H9 (cell line): ENCODE measurements around the gene SLC25A34. TPM values are rescaled to one million over a fixed set of nuclear protein-coding genes. Genes with fewer than 3 reads are reported as not detected.

Experiments
- DNase-seq: peaks from one replicate; pipeline ENCODE4 v3.0.0-alpha.2; 2017
- H2AFZ ChIP-seq: one replicate; pipeline ENCODE4 v1.6.1; 2013; ENCODE audit warnings: mild to moderate bottlenecking, low read length, control low read depth, moderate library complexity
- H2AK5ac ChIP-seq: 2 replicates; pipeline ENCODE4 v1.6.1; 2013; ENCODE audit warnings: low read length, control low read depth, mixed read lengths; ENCODE audit not compliant: insufficient read length
- H2BK120ac ChIP-seq: one replicate; pipeline ENCODE4 v1.6.1; 2013; ENCODE audit warnings: low read depth, mild to moderate bottlenecking, low read length, control low read depth, inconsistent platforms; ENCODE audit not compliant: poor library complexity, severe bottlenecking
- H2BK12ac ChIP-seq: 2 replicates; pipeline ENCODE4 v1.6.1; 2013; ENCODE audit warnings: low read length, control low read depth, mixed read lengths, low read depth; ENCODE audit not compliant: insufficient read length
- H2BK15ac ChIP-seq: 2 replicates; pipeline ENCODE4 v1.6.1; 2013; ENCODE audit warnings: low read depth, low read length, control low read depth
- H2BK20ac ChIP-seq: one replicate; pipeline ENCODE4 v1.6.1; 2013; ENCODE audit warnings: low read depth, mild to moderate bottlenecking, low read length, control low read depth, inconsistent platforms; ENCODE audit not compliant: poor library complexity, severe bottlenecking
- H2BK5ac ChIP-seq: 2 replicates; pipeline ENCODE4 v1.6.1; 2013; ENCODE audit warnings: low read length, control low read depth, mixed read lengths; ENCODE audit not compliant: insufficient read length
- H3K14ac ChIP-seq: 2 replicates; pipeline ENCODE4 v1.6.1; 2013; ENCODE audit warnings: low read length, control low read depth; ENCODE audit not compliant: insufficient read depth
- H3K18ac ChIP-seq: 2 replicates; pipeline ENCODE4 v1.6.1; 2013; ENCODE audit warnings: low read depth, mild to moderate bottlenecking, mixed read lengths, low read length, control low read depth; ENCODE audit not compliant: insufficient read length
- H3K23ac ChIP-seq: 2 replicates; pipeline ENCODE4 v1.6.1; 2013; ENCODE audit warnings: low read length, control low read depth, mixed read lengths, low read depth; ENCODE audit not compliant: insufficient read length
- H3K23me2 ChIP-seq: 2 replicates; pipeline ENCODE4 v1.6.1; 2013; ENCODE audit warnings: low read depth, mild to moderate bottlenecking, mixed read lengths, low read length, control low read depth; ENCODE audit not compliant: insufficient read length, poor library complexity, severe bottlenecking
- H3K27ac ChIP-seq: 2 replicates; pipeline ENCODE4 v1.5.1; 2013; ENCODE audit warnings: low read length, control low read depth, mixed read lengths, low read depth; ENCODE audit not compliant: insufficient read length
- H3K27me3 ChIP-seq: 2 replicates; pipeline ENCODE4 v1.6.1; 2013; ENCODE audit warnings: low read length, control low read depth, inconsistent platforms; ENCODE audit not compliant: insufficient read depth
- H3K4ac ChIP-seq: 2 replicates; pipeline ENCODE4 v1.6.1; 2013; ENCODE audit warnings: low read depth, mild to moderate bottlenecking, control low read depth, inconsistent platforms, low read length, moderate library complexity
- H3K4me1 ChIP-seq: 2 replicates; pipeline ENCODE4 v1.6.1; 2013; ENCODE audit warnings: low read length, control low read depth, inconsistent platforms; ENCODE audit not compliant: insufficient read depth
- H3K4me2 ChIP-seq: 2 replicates; pipeline ENCODE4 v1.6.1; 2013; ENCODE audit warnings: low read length, control low read depth, mixed read lengths; ENCODE audit not compliant: insufficient read length, insufficient read depth
- H3K56ac ChIP-seq: 2 replicates; pipeline ENCODE4 v1.6.1; 2013; ENCODE audit warnings: low read depth, mild to moderate bottlenecking, mixed read lengths, low read length, control low read depth; ENCODE audit not compliant: insufficient read length
- H3K79me1 ChIP-seq: 2 replicates; pipeline ENCODE4 v1.6.1; 2013; ENCODE audit warnings: low read depth, mild to moderate bottlenecking, moderate library complexity, low read length, control low read depth, inconsistent platforms; ENCODE audit not compliant: insufficient read depth, poor library complexity, severe bottlenecking
- H3K79me2 ChIP-seq: 2 replicates; pipeline ENCODE4 v1.6.1; 2013; ENCODE audit warnings: low read length, control low read depth, inconsistent platforms; ENCODE audit not compliant: insufficient read depth
- H3K9ac ChIP-seq: 2 replicates; pipeline ENCODE4 v1.6.1; 2013; ENCODE audit warnings: low read length, control low read depth, mixed read lengths; ENCODE audit not compliant: insufficient read length; ENCODE audit errors: extremely low read depth
- H3K9me3 ChIP-seq: one replicate; pipeline ENCODE4 v1.6.1; 2013; ENCODE audit warnings: low read depth, low read length, inconsistent platforms; ENCODE audit not compliant: control insufficient read depth
- H3T11ph ChIP-seq: one replicate; pipeline ENCODE4 v1.6.1; 2013; ENCODE audit warnings: mild to moderate bottlenecking, low read length, control low read depth, inconsistent platforms
- H4K20me1 ChIP-seq: one replicate; pipeline ENCODE4 v1.6.1; 2013; ENCODE audit not compliant: control insufficient read depth, insufficient read length, insufficient read depth
- H4K5ac ChIP-seq: 2 replicates; pipeline ENCODE4 v1.6.1; 2013; ENCODE audit warnings: low read depth, mild to moderate bottlenecking, mixed read lengths, low read length, control low read depth; ENCODE audit not compliant: insufficient read length
- H4K8ac ChIP-seq: replicated peaks from 2 replicates; pipeline ENCODE4 v1.6.1; 2013; ENCODE audit warnings: low read length, control low read depth, mixed read lengths, low read depth; ENCODE audit not compliant: insufficient read length
- H4K91ac ChIP-seq: 2 replicates; pipeline ENCODE4 v1.6.1; 2013; ENCODE audit warnings: low read depth, mild to moderate bottlenecking, moderate library complexity, mixed read lengths, low read length, control low read depth; ENCODE audit not compliant: insufficient read length
- H3K27ac Mint-ChIP-seq, 3 experiments: 2 replicates in 2 of 3; 3 replicates in 1 of 3; pipeline ENCODE4 v1.8.0; 2020 to 2021; ENCODE audit warnings: mixed read lengths in 3 of 3, mild to moderate bottlenecking in 1 of 3, moderate library complexity in 1 of 3
- H3K27me3 Mint-ChIP-seq: 2 replicates; pipeline ENCODE4 v1.8.0; 2021; ENCODE audit warnings: low read depth, mild to moderate bottlenecking, moderate library complexity, mixed read lengths
- H3K36me3 Mint-ChIP-seq, 3 experiments: 2 replicates in 2 of 3; 3 replicates in 1 of 3; pipeline ENCODE4 v1.8.0; 2020 to 2021; ENCODE audit warnings: low read depth in 3 of 3, mixed read lengths in 3 of 3; ENCODE audit not compliant: insufficient read depth in 1 of 3
- H3K4me1 Mint-ChIP-seq, 2 experiments: 2 replicates each; pipeline ENCODE4 v1.8.0; 2020; ENCODE audit warnings: mixed read lengths in 2 of 2
- H3K4me3 Mint-ChIP-seq, 2 experiments: 2 replicates in 1 of 2; 3 replicates in 1 of 2; pipeline ENCODE4 v1.8.0; 2020 to 2021; ENCODE audit warnings: mild to moderate bottlenecking in 2 of 2, mixed read lengths in 2 of 2, moderate library complexity in 1 of 2
- H3K9me3 Mint-ChIP-seq, 2 experiments: 2 replicates in 1 of 2; 3 replicates in 1 of 2; pipeline ENCODE4 v1.8.0; 2020; ENCODE audit warnings: mild to moderate bottlenecking in 2 of 2, mixed read lengths in 2 of 2, moderate library complexity in 1 of 2
- CTCF ChIP-seq: fragments of 200-600 bp; sonication (generic); conservative IDR thresholded peaks from 3 replicates; pipeline ENCODE4 v1.8.0; 2021; ENCODE audit warnings: antibody characterized with exemption, mild to moderate bottlenecking
- whole genome bisulfite sequencing: extraction: QIAGEN DNeasy Blood & Tissue Kit; methylation state at CpG from one replicate; pipeline ENCODE4 v1.1.7; 2013; ENCODE audit warnings: missing lambda C conversion rate, low lambda C conversion rate, mixed read lengths; ENCODE audit not compliant: insufficient read length; ENCODE audit errors: extremely low coverage; 5-methylcytosine and 5-hydroxymethylcytosine counted together
- total RNA-seq: library from RNA; stranded (reverse); gene quantifications from 2 replicates; pipeline ENCODE4 v1.2.1, GENCODE V29; 2021

The SLC25A34 gene
- total RNA-seq, 1 experiment from 2014 or later, result 1.5 TPM

GRCh38 chr1:15734901-15735300, 1.2 kb upstream of the SLC25A34 start:
- Histone ChIP-seq H3K4me1 (no peaks in the 10 kb centered on the region), H3K9ac (no peak overlapping the region)
- H3K27ac Mint-ChIP-seq, result 0 out of 7 replicates have a peak overlapping the region, but pooled peaks of 1 of the 3 experiments have one; percentile 66

More at GRCh38 chr1:15734901-15735300, 1.2 kb upstream of the SLC25A34 start:
- Histone ChIP-seq H3K79me2 (no peaks in the 10 kb centered on the region), H2AK5ac (no peak overlapping the region), H2BK20ac (no peak overlapping the region), H3K18ac (no peak overlapping the region), H3K4ac (no peak overlapping the region), H4K5ac (no peak overlapping the region), H2BK15ac (no peak overlapping the region), H2BK12ac (no peak overlapping the region), H3K14ac (no peak overlapping the region), H4K91ac (no peak overlapping the region), H3K56ac (no peak overlapping the region), H3K23ac (no peak overlapping the region), H2BK5ac (no peak overlapping the region), H3K27me3 (no peaks in the 10 kb centered on the region), H3K9me3 (no peaks in the 10 kb centered on the region), H2BK120ac (no peak overlapping the region), H4K20me1 (no peaks in the 10 kb centered on the region), H3T11ph (no peak overlapping the region), H2AFZ (no peak overlapping the region), H3K79me1 (no peaks in the 10 kb centered on the region), H3K23me2 (no peaks in the 10 kb centered on the region), H3K27ac (no peak overlapping the region), H3K4me2 (no peak overlapping the region), H4K8ac (no peak overlapping the region)
- peaks cover 6 to 21% (median 20%) of the 10 kb centered on the region in 3 experiments; a peak in 5 of 7 replicates for H3K36me3 Mint-ChIP-seq
- H3K4me3 Mint-ChIP-seq, result no peak overlapping the region
- no peaks in the 10 kb centered on the region for H3K9me3 Mint-ChIP-seq
- DNase-seq, result no peak
- no CpG with 5 or more reads among the region's 17 CpGs for WGBS
- peaks cover 5 to 10% of the 10 kb centered on the region in 2 experiments for H3K4me1 Mint-ChIP-seq
- peaks cover 2% of the 10 kb centered on the region; the same call in 1 of the 2 replicates for H3K27me3 Mint-ChIP-seq
- TF ChIP-seq CTCF, result no peak
